Fibroblast of skin of left quadriceps (primary cell): ENCODE measurements around the gene SH2D5.
"Not testable (repeated sequence)": the region's sequence is repeated elsewhere in the genome, so short reads cannot be mapped to it uniquely, and the experiment has no call there.

Experiments used
- DNase-seq, 2 experiments: peaks; one replicate each; pipeline ENCODE4 v3.0.0-alpha.2; 2013; ENCODE audit warnings: low read depth in 2 of 2

Gene SH2D5

GRCh38 chr1:20728371-20729154 lies 3.9 kb downstream of the SH2D5 start:
- no peak for DNase-seq

GRCh38 chr1:20727746-20728316 lies 4.7 kb downstream of the SH2D5 start:
- no peak for DNase-seq

GRCh38 chr1:20726932-20727745 lies 5.4 kb downstream of the SH2D5 start:
- DNase-seq, result no peak

GRCh38 chr1:20726118-20726911 lies 6.2 kb downstream of the SH2D5 start:
- DNase-seq, result no peak

- peak in 1 of 2 experiments; percentile 10 for DNase-seq
Measured at GRCh38 chr1:20725189-20726117, 7.0 kb downstream of the SH2D5 start.

GRCh38 chr1:20724364-20725188 lies 7.9 kb downstream of the SH2D5 start:
- DNase-seq, result no peak

- DNase-seq, result no peak
Measured at GRCh38 chr1:20723537-20724363, 8.8 kb downstream of the SH2D5 start.

- no peak for DNase-seq
Measured at GRCh38 chr1:20723159-20723536, 9.4 kb downstream of the SH2D5 start.

- DNase-seq, result no peak
Measured at GRCh38 chr1:20721117-20722061, 11.1 kb downstream of the SH2D5 start.

GRCh38 chr1:20720631-20721091 lies 11.8 kb downstream of the SH2D5 start:
- no peak for DNase-seq

GRCh38 chr1:20719871-20720620 lies 12.5 kb downstream of the SH2D5 start:
- DNase-seq, result no peak

- no peak for DNase-seq
Measured at GRCh38 chr1:20719261-20719660, 13.2 kb downstream of the SH2D5 start.

GRCh38 chr1:20718343-20718882 lies 14.1 kb downstream of the SH2D5 start:
- DNase-seq, result not testable (repeated sequence)

GRCh38 chr1:20717452-20718342 lies 14.8 kb downstream of the SH2D5 start, which contains the start of gene KIF17:
KIF17 (minus strand) TSS chr1:20718007; CDS start chr1:20717706, 301 bp downstream.
- peak in 1 of 2 experiments; percentile 30 for DNase-seq

GRCh38 chr1:20716232-20716631 lies 16.3 kb downstream of the SH2D5 start:
- no peak for DNase-seq
